Naive thymus-derived CD4-positive, alpha-beta T cell (primary cell): Measurements from ENCODE around the gene SSX2IP. TPM values are rescaled to one million over a fixed set of nuclear protein-coding genes. Genes with fewer than 3 reads are reported as not detected.

Experiments
- ATAC-seq: fragments of 150-1000 bp; cut with Tn5 transposase; 2 replicates; pipeline ENCODE4 v1.10.0; 2021; ENCODE audit warnings: mild to moderate bottlenecking, moderate library complexity
- CTCF ChIA-PET: fragments of 350-600 bp; sonication (Branson Sonifier 250); formaldehyde crosslinking; loops from one replicate; lab custom pipeline; 2021; ENCODE audit warnings: antibody characterized with exemption; lab: Charles Lee
- POLR2A ChIA-PET: fragments of 350-600 bp; sonication (Branson Sonifier 250); formaldehyde crosslinking; loops from one replicate; lab custom pipeline; 2021; ENCODE audit warnings: antibody characterized with exemption, inconsistent platforms; lab: Charles Lee
- DNase-seq, 9 donors: peaks; one replicate each; pipeline versions ENCODE4 v3.0.0 to v3.0.0-alpha.2; 2020 to 2022; ENCODE audit warnings: mixed read lengths in 1 of 9
- H3K27ac ChIP-seq: one replicate; pipeline ENCODE4 v1.7.0; 2013; ENCODE audit warnings: mild to moderate bottlenecking, low read depth, low read length, moderate library complexity
- H3K27me3 ChIP-seq, 2 donors: one replicate each; pipeline ENCODE4 v1.7.0; 2013; ENCODE audit warnings: low read length in 2 of 2, mild to moderate bottlenecking in 2 of 2, moderate library complexity in 2 of 2; ENCODE audit not compliant: control insufficient read depth in 2 of 2, insufficient read depth in 2 of 2
- H3K36me3 ChIP-seq, 3 experiments: 1 replicate in 2 of 3; 2 replicates in 1 of 3; pipeline ENCODE4 v1.7.0; 2013; ENCODE audit warnings: low read length in 3 of 3, mild to moderate bottlenecking in 3 of 3, moderate library complexity in 1 of 3; ENCODE audit not compliant: insufficient read depth in 3 of 3, control insufficient read depth in 2 of 3
- H3K4me1 ChIP-seq, 2 donors: one replicate each; pipeline ENCODE4 v1.7.0; 2013; ENCODE audit warnings: low read length in 2 of 2, mild to moderate bottlenecking in 2 of 2, moderate library complexity in 1 of 2; ENCODE audit not compliant: control insufficient read depth in 2 of 2, insufficient read depth in 2 of 2
- H3K4me3 ChIP-seq: 2 replicates; pipeline ENCODE4 v1.7.0; 2013; ENCODE audit warnings: mild to moderate bottlenecking, low read length
- H3K9me3 ChIP-seq, 3 experiments: 1 replicate in 2 of 3; 2 replicates in 1 of 3; pipeline ENCODE4 v1.7.0; 2013; ENCODE audit warnings: low read length in 3 of 3; ENCODE audit not compliant: control insufficient read depth in 2 of 3
- H3K27ac Mint-ChIP-seq, 9 donors: one replicate each; pipeline ENCODE4 v1.8.0; 2020 to 2022; ENCODE audit warnings: mixed read lengths in 9 of 9, mild to moderate bottlenecking in 8 of 9, moderate library complexity in 5 of 9, inconsistent platforms in 2 of 9
- H3K27me3 Mint-ChIP-seq, 5 donors: one replicate each; pipeline ENCODE4 v1.8.0; 2021 to 2022; ENCODE audit warnings: mixed read lengths in 5 of 5, mild to moderate bottlenecking in 1 of 5
- H3K36me3 Mint-ChIP-seq, 5 donors: one replicate each; pipeline ENCODE4 v1.8.0; 2020 to 2022; ENCODE audit warnings: mixed read lengths in 5 of 5, mild to moderate bottlenecking in 3 of 5, inconsistent platforms in 1 of 5
- H3K4me1 Mint-ChIP-seq, 7 donors: one replicate each; pipeline ENCODE4 v1.8.0; 2020 to 2022; ENCODE audit warnings: mixed read lengths in 7 of 7, mild to moderate bottlenecking in 3 of 7, inconsistent platforms in 1 of 7
- H3K4me3 Mint-ChIP-seq, 10 donors: one replicate each; pipeline ENCODE4 v1.8.0; 2020 to 2022; ENCODE audit warnings: mild to moderate bottlenecking in 10 of 10, mixed read lengths in 10 of 10, moderate library complexity in 6 of 10, inconsistent platforms in 2 of 10
- H3K9me3 Mint-ChIP-seq, 11 donors: one replicate each; pipeline ENCODE4 v1.8.0; 2020 to 2022; ENCODE audit warnings: mixed read lengths in 11 of 11, mild to moderate bottlenecking in 4 of 11, inconsistent platforms in 1 of 11, moderate library complexity in 1 of 11
- intact Hi-C, 2 donors: fragments of 100-400 bp; cut with micrococcal nuclease; formaldehyde crosslinking; loops; one replicate each; pipeline ENCODE4 v1.15.1; 2023
- polyA plus RNA-seq, 2 donors: library from polyadenylated mRNA; unstranded; fragments of 300-500 nt; fragmentation: Illumina TruSeq; gene quantifications; one replicate each; pipeline ENCODE4 v1.2.3, GENCODE V29; 2021
- total RNA-seq, 6 experiments: library from RNA in 5 of 6; stranded (reverse) in 5 of 6; gene quantifications; 1 replicate in 5 of 6; 2 replicates in 1 of 6; pipeline ENCODE4 v1.2.3 and lab custom pipeline; 2021 to 2026

The SSX2IP gene
- total RNA-seq: 10 to 100 TPM in 1 of 5 experiments, 1 to 10 TPM in 4; 7.5 to 13.4 (median 8.1) TPM
- polyA plus RNA-seq: 1 to 10 TPM; 8.4 to 8.8 TPM
- 11.6 reads per million, percentile 39 among the genes with 10 or more reads in this experiment for total RNA-seq (lab: John Stamatoyannopoulos, UW)

- H3K4me3 Mint-ChIP-seq: peak within 1 kb of the TSS; percentile 85 to 99 (median 92)
- POLR2A ChIA-PET: interaction anchor here (1.0 to 2.8 kb wide), 4 partner anchors 10 to 547 kb away, joined by 3 to 10 read pairs (median 5); partner anchors contain the start of gene PRKACB
- H3K4me3 ChIP-seq: peak within 1 kb of the TSS; percentile 85
- no peaks in the 10 kb centered on the region for H3K27me3 Mint-ChIP-seq
- peaks cover 29 to 76% (median 60%) of the 10 kb centered on the region in 7 donors for H3K4me1 Mint-ChIP-seq
- ATAC-seq: peak; percentile 94
- no peaks in the 10 kb centered on the region for H3K9me3 Mint-ChIP-seq
- no peaks in the 10 kb centered on the region for H3K9me3 ChIP-seq
- H3K36me3 Mint-ChIP-seq: peaks cover 0 to 11% (median 0%) of the 10 kb centered on the region in 5 donors
- CTCF ChIA-PET: interaction anchor here (1.1 kb wide), 1 partner anchor 257 kb away, joined by 3 read pairs; no protein-coding TSS in a partner anchor
- no peaks in the 10 kb centered on the region for H3K27me3 ChIP-seq
- H3K36me3 ChIP-seq: no peaks in the 10 kb centered on the region
- intact Hi-C loops: loop anchor here (1.0 to 5.0 kb wide), 28 partner anchors 14 to 1706 kb away; partner anchors contain the start of genes BCL10 (in 2 of the 2), C1orf52 (in 2 of the 2), CTBS (in 2 of the 2) and GNG5 (in 2 of the 2)
- H3K27ac ChIP-seq: peak within 1 kb of the TSS; percentile 82
- DNase-seq: peak; percentile 97 to 100 (median 99)
- H3K27ac Mint-ChIP-seq: peak within 1 kb of the TSS; percentile 92 to 98 (median 96)
- peaks cover 3 to 24% of the 10 kb centered on the region in 2 donors for H3K4me1 ChIP-seq
Measured at GRCh38 chr1:84690397-84691121, at the start of gene SSX2IP. Gene SSX2IP, minus strand, starts transcription at chr1:84690461. Its CDS starts 19,242 bp downstream, at chr1:84671219.

- H3K27ac Mint-ChIP-seq: no peak overlapping the region
Measured at GRCh38 chr1:84738237-84738636, 48.0 kb upstream of the SSX2IP start.

GRCh38 chr1:84737590-84737989, 47.3 kb upstream of the SSX2IP start:
- CTCF ChIA-PET: no interaction called here
- POLR2A ChIA-PET: no interaction called here
- H3K27me3 Mint-ChIP-seq: peaks cover 12 to 27% (median 23%) of the 10 kb centered on the region in 5 donors

More at GRCh38 chr1:84738237-84738636, 48.0 kb upstream of the SSX2IP start:
- no peak overlapping the region for H3K4me3 Mint-ChIP-seq
- peaks cover 12 to 27% (median 23%) of the 10 kb centered on the region in 5 donors for H3K27me3 Mint-ChIP-seq
- H3K9me3 ChIP-seq: no peaks in the 10 kb centered on the region
- intact Hi-C loops: no loop called here
- no peaks in the 10 kb centered on the region for H3K36me3 ChIP-seq
- H3K4me1 Mint-ChIP-seq: no peaks in the 10 kb centered on the region
- H3K9me3 Mint-ChIP-seq: peaks cover 0 to 3% (median 0%) of the 10 kb centered on the region in 11 donors
- peaks cover 0 to 4% (median 0%) of the 10 kb centered on the region in 5 donors for H3K36me3 Mint-ChIP-seq
- no peak overlapping the region for H3K27ac ChIP-seq
- DNase-seq (no peak), ATAC-seq (no peak)
- no peak overlapping the region for H3K4me3 ChIP-seq
- CTCF ChIA-PET: interaction anchor here (0.7 kb wide), 1 partner anchor 118 kb away, joined by 3 read pairs; no protein-coding TSS in a partner anchor
- H3K4me1 ChIP-seq: no peaks in the 10 kb centered on the region
- H3K27me3 ChIP-seq: peaks cover 0 to 3% of the 10 kb centered on the region in 2 donors
- POLR2A ChIA-PET: interaction anchor here (0.6 kb wide), 2 partner anchors 322 to 861 kb away, joined by 3 to 6 read pairs; no protein-coding TSS in a partner anchor

GRCh38 chr1:84736944-84737343, 46.7 kb upstream of the SSX2IP start:
- ChIA-PET CTCF (no interaction called here), POLR2A (no interaction called here)
- DNase-seq (no peak), ATAC-seq (no peak)
- Mint-ChIP-seq H3K4me3 (no peak overlapping the region), H3K4me1 (no peaks in the 10 kb centered on the region), H3K27me3 (peaks cover 16 to 30% (median 23%) of the 10 kb centered on the region in 5 donors), H3K9me3 (peaks cover 0 to 3% (median 0%) of the 10 kb centered on the region in 11 donors), H3K27ac (no peak overlapping the region), H3K36me3 (peaks cover 0 to 4% (median 0%) of the 10 kb centered on the region in 5 donors)
- Histone ChIP-seq H3K27me3 (peaks cover 0 to 3% of the 10 kb centered on the region in 2 donors), H3K36me3 (no peaks in the 10 kb centered on the region), H3K4me1 (no peaks in the 10 kb centered on the region), H3K27ac (no peak overlapping the region), H3K4me3 (no peak overlapping the region), H3K9me3 (no peaks in the 10 kb centered on the region)
- intact Hi-C loops: no loop called here

More at GRCh38 chr1:84737590-84737989, 47.3 kb upstream of the SSX2IP start:
- H3K36me3 ChIP-seq: no peaks in the 10 kb centered on the region
- no peaks in the 10 kb centered on the region for H3K4me1 ChIP-seq
- peaks cover 0 to 2% (median 0%) of the 10 kb centered on the region in 11 donors for H3K9me3 Mint-ChIP-seq
- H3K9me3 ChIP-seq: no peaks in the 10 kb centered on the region
- DNase-seq (no peak), ATAC-seq (no peak)
- intact Hi-C loops: no loop called here
- H3K36me3 Mint-ChIP-seq: peaks cover 0 to 4% (median 0%) of the 10 kb centered on the region in 5 donors
- H3K4me3 Mint-ChIP-seq: no peak overlapping the region
- no peak overlapping the region for H3K27ac ChIP-seq
- no peaks in the 10 kb centered on the region for H3K4me1 Mint-ChIP-seq
- H3K27ac Mint-ChIP-seq: no peak overlapping the region
- no peak overlapping the region for H3K4me3 ChIP-seq
- peaks cover 0 to 3% of the 10 kb centered on the region in 2 donors for H3K27me3 ChIP-seq

- CTCF ChIA-PET: interaction anchor here (1.4 kb wide), 1 partner anchor 17 kb away, joined by 4 read pairs; no protein-coding TSS in a partner anchor
- H3K36me3 ChIP-seq: no peaks in the 10 kb centered on the region
- H3K4me3 Mint-ChIP-seq: no peak overlapping the region
Measured at GRCh38 chr1:84736445-84736844, 46.2 kb upstream of the SSX2IP start.

GRCh38 chr1:84735483-84735882, 45.2 kb upstream of the SSX2IP start:
- peaks cover 0 to 3% of the 10 kb centered on the region in 2 donors for H3K27me3 ChIP-seq
- H3K36me3 Mint-ChIP-seq: peaks cover 0 to 8% (median 0%) of the 10 kb centered on the region in 5 donors
- intact Hi-C loops: no loop called here
- peaks cover 0 to 3% (median 0%) of the 10 kb centered on the region in 11 donors for H3K9me3 Mint-ChIP-seq
- H3K4me1 Mint-ChIP-seq: no peaks in the 10 kb centered on the region
- no peak overlapping the region for H3K27ac Mint-ChIP-seq
- no peak overlapping the region for H3K27ac ChIP-seq
- H3K4me3 ChIP-seq: no peak overlapping the region
- H3K9me3 ChIP-seq: no peaks in the 10 kb centered on the region
- POLR2A ChIA-PET: no interaction called here
- CTCF ChIA-PET: interaction anchor here (1.4 kb wide), 1 partner anchor 18 kb away, joined by 4 read pairs; no protein-coding TSS in a partner anchor
- no peak for DNase-seq
- H3K27me3 Mint-ChIP-seq: peaks cover 24 to 44% (median 30%) of the 10 kb centered on the region in 5 donors
- no peaks in the 10 kb centered on the region for H3K4me1 ChIP-seq
- ATAC-seq: no peak
- no peak overlapping the region for H3K4me3 Mint-ChIP-seq
- no peaks in the 10 kb centered on the region for H3K36me3 ChIP-seq

More at GRCh38 chr1:84736445-84736844, 46.2 kb upstream of the SSX2IP start:
- Mint-ChIP-seq H3K36me3 (peaks cover 0 to 7% (median 0%) of the 10 kb centered on the region in 5 donors), H3K27me3 (peaks cover 19 to 34% (median 26%) of the 10 kb centered on the region in 5 donors), H3K27ac (no peak overlapping the region), H3K4me1 (no peaks in the 10 kb centered on the region), H3K9me3 (peaks cover 0 to 3% (median 0%) of the 10 kb centered on the region in 11 donors)
- H3K9me3 ChIP-seq: no peaks in the 10 kb centered on the region
- no peak overlapping the region for H3K4me3 ChIP-seq
- DNase-seq: no peak
- H3K27ac ChIP-seq: no peak overlapping the region
- H3K4me1 ChIP-seq: no peaks in the 10 kb centered on the region
- peaks cover 0 to 3% of the 10 kb centered on the region in 2 donors for H3K27me3 ChIP-seq
- ATAC-seq: no peak
- POLR2A ChIA-PET: no interaction called here
- intact Hi-C loops: no loop called here
